HAP-1 (cell line): ENCODE data around the gene DRG1.
"Not testable (repeated sequence)": the region's sequence is repeated elsewhere in the genome, so short reads cannot be mapped to it uniquely, and the experiment has no call there.

Experiments
- DNase-seq, 2 experiments: peaks; one replicate each; pipeline ENCODE4 v3.0.0-alpha.2; 2016 to 2020; ENCODE audit warnings: low spot score in 2 of 2
- H3K27me3 ChIP-seq: fragments of 250-450 bp; sonication (Bioruptor Pico); 2 replicates; pipeline ENCODE4 v1.5.1; 2020; ENCODE audit warnings: low read depth, mild to moderate bottlenecking, moderate library complexity
- H3K36me3 ChIP-seq: fragments of 250-450 bp; sonication (Bioruptor Pico); replicated peaks from 2 replicates; pipeline ENCODE4 v1.5.1; 2020; ENCODE audit warnings: mild to moderate bottlenecking
- H3K4me1 ChIP-seq: fragments of 250-450 bp; sonication (Bioruptor Pico); 2 replicates; pipeline ENCODE4 v1.5.1; 2020; ENCODE audit warnings: mild to moderate bottlenecking
- H3K4me3 ChIP-seq: fragments of 250-450 bp; sonication (Bioruptor Pico); 2 replicates; pipeline ENCODE4 v1.5.1; 2020; ENCODE audit warnings: mild to moderate bottlenecking, moderate library complexity
- H3K9me3 ChIP-seq: fragments of 250-450 bp; sonication (Bioruptor Pico); 2 replicates; pipeline ENCODE4 v1.5.1; 2020; ENCODE audit warnings: mild to moderate bottlenecking, moderate library complexity
- in situ Hi-C: fragments of 300-500 bp; cut with MboI; formaldehyde crosslinking; loops from 3 replicates; pipeline ENCODE4 v1.14.3; 2020; ENCODE audit warnings: low sequenced_read_pairs, inconsistent platforms, mixed read lengths

The DRG1 gene

GRCh38 chr22:31398231-31398630 lies 1.2 kb upstream of the DRG1 start:
- Histone ChIP-seq H3K27me3 (no peaks in the 10 kb centered on the region), H3K4me1 (peaks cover 8% of the 10 kb centered on the region), H3K36me3 (peaks cover 23% of the 10 kb centered on the region), H3K4me3 (no peak overlapping the region), H3K9me3 (no peaks in the 10 kb centered on the region)
- no peak for DNase-seq
- in situ Hi-C loops, result loop anchor here (5.0 to 25.0 kb wide), 2 partner anchors 51 to 111 kb away; partner anchors contain the start of genes PATZ1 and PIK3IP1

DNA sequence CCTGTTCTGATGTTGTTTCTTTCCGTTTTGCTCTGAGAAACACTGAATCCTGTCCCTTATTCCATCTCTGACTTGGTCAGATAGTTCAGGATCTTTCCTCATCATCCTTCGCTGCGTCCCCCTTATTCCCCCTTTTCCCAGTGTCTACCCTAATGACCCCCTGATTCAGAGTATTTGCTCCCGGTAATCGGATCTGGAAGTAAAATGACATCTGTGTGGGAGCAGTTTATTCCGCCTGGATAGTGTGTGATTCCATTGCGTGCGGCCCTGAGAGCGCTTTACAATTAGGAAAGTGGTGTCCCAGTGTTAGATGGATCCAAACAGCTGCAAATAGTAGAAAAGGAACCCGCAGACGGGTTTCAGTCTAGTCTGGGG lies 606 bp downstream of the DRG1 start:
- no peaks in the 10 kb centered on the region for H3K27me3 ChIP-seq
- peaks cover 39% of the 10 kb centered on the region for H3K36me3 ChIP-seq
- peak overlapping the region; percentile 90 for H3K4me3 ChIP-seq
- peak in 1 of 2 experiments; percentile 14 for DNase-seq
- no peaks in the 10 kb centered on the region for H3K9me3 ChIP-seq
- in situ Hi-C loops, result no loop called here
- peaks cover 8% of the 10 kb centered on the region for H3K4me1 ChIP-seq

DNA sequence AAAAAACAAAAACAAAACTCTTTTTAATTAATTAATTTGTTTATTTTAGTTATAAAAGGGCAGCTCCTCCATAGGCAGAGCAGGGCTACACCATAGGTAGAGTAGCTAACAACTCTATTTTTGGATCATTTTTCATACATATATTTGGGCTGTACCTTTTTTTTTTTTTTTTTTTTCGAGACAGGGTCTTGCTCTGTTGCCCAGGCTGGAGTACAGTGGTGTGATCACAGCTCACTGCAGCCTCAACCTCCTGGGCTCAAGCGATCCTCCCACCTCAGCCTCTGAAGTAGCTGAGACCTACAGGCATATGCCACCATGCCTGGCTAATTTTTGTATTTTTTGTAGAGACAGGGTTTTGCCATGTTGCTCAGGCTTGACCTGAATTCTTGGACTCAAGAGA lies 2.9 kb downstream of the DRG1 start:
- in situ Hi-C loops, result not testable (repeated sequence)

GRCh38 chr22:31425331-31426050 lies 26.1 kb downstream of the DRG1 start:
- Histone ChIP-seq H3K4me1 (no peaks in the 10 kb centered on the region), H3K4me3 (no peak overlapping the region), H3K9me3 (no peaks in the 10 kb centered on the region), H3K36me3 (peaks cover 81% of the 10 kb centered on the region), H3K27me3 (no peaks in the 10 kb centered on the region)
- DNase-seq, result no peak
- in situ Hi-C loops, result no loop called here

More for the DNA sequence above, 2.9 kb downstream of the DRG1 start:
- H3K27me3 ChIP-seq, H3K4me1 ChIP-seq, DNase-seq, H3K4me3 ChIP-seq, H3K9me3 ChIP-seq: not testable (repeated sequence)
- peaks cover 61% of the 10 kb centered on the region for H3K36me3 ChIP-seq

DNA sequence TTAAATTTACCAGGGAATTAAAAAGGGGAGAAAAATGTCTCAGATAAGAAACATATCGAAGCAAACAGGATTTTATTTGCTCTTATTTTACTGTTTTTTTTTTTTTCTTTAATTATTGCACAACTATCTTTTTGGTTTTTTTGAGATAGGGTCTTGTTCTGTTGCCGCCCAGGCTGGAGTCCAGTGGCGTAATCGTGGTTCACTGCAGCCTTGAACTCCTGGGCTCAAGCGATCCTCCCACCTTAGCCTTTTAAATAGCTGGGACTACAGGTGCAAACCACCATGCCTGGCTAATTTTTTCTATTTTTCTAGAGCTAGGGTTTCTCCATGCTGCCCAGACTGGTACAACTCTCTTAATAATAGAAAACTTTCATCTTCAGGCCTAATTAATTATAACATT lies 32.5 kb downstream of the DRG1 start:
- in situ Hi-C loops, result no loop called here
- Histone ChIP-seq H3K4me1 (no peaks in the 10 kb centered on the region), H3K9me3 (no peaks in the 10 kb centered on the region), H3K27me3 (no peaks in the 10 kb centered on the region), H3K36me3 (peaks cover 92% of the 10 kb centered on the region), H3K4me3 (no peak overlapping the region)
- DNase-seq, result no peak

- no peaks in the 10 kb centered on the region for H3K27me3 ChIP-seq
- H3K36me3 ChIP-seq, result peaks cover 93% of the 10 kb centered on the region
- no peak overlapping the region for H3K4me3 ChIP-seq
- DNase-seq, result no peak
- H3K4me1 ChIP-seq, result no peaks in the 10 kb centered on the region
- in situ Hi-C loops, result no loop called here
- no peaks in the 10 kb centered on the region for H3K9me3 ChIP-seq
Observed at GRCh38 chr22:31436132-31436531, 36.7 kb downstream of the DRG1 start.

GRCh38 chr22:31439808-31440207 lies 40.4 kb downstream of the DRG1 start:
- no peaks in the 10 kb centered on the region for H3K27me3 ChIP-seq
- H3K4me1 ChIP-seq, result no peaks in the 10 kb centered on the region
- H3K36me3 ChIP-seq, result peaks cover 85% of the 10 kb centered on the region
- H3K4me3 ChIP-seq, result no peak overlapping the region
- no peaks in the 10 kb centered on the region for H3K9me3 ChIP-seq
- no peak for DNase-seq
- in situ Hi-C loops, result no loop called here

DNA sequence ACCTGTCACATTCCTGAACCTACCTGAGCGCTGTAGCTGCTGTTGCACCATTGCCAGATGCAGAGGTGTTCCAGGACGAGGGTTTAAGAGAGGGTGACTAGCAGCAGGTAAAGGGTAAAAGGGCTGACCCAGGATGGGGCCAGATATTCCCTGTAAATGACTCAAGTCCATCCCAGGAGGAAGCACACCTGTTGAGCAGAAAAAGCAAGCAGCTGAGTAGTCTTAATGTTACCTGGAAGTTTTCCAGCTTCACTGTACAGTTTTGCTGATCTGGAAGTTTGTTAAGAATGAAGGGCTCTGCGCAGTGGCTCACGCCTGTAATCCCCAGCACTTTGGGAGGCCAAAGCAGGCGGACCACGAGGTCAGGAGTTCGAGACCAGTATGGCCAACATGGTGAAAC lies 41.3 kb downstream of the DRG1 start:
- Histone ChIP-seq H3K4me1 (no peaks in the 10 kb centered on the region), H3K27me3 (no peaks in the 10 kb centered on the region), H3K9me3 (no peaks in the 10 kb centered on the region), H3K4me3 (no peak overlapping the region), H3K36me3 (peaks cover 82% of the 10 kb centered on the region)
- DNase-seq, result no peak
- in situ Hi-C loops, result no loop called here

- no peak overlapping the region for H3K4me3 ChIP-seq
- H3K9me3 ChIP-seq, result no peaks in the 10 kb centered on the region
- H3K4me1 ChIP-seq, result no peaks in the 10 kb centered on the region
- no peak for DNase-seq
- H3K27me3 ChIP-seq, result no peaks in the 10 kb centered on the region
- peaks cover 75% of the 10 kb centered on the region for H3K36me3 ChIP-seq
- in situ Hi-C loops, result no loop called here
Observed at GRCh38 chr22:31441652-31442051, 42.2 kb downstream of the DRG1 start.

- H3K9me3 ChIP-seq, result no peaks in the 10 kb centered on the region
- no peaks in the 10 kb centered on the region for H3K4me1 ChIP-seq
- peaks cover 75% of the 10 kb centered on the region for H3K36me3 ChIP-seq
- in situ Hi-C loops, result no loop called here
- no peak overlapping the region for H3K4me3 ChIP-seq
- DNase-seq, result no peak
- no peaks in the 10 kb centered on the region for H3K27me3 ChIP-seq
Observed at GRCh38 chr22:31442768-31443489, 43.5 kb downstream of the DRG1 start.

DNA sequence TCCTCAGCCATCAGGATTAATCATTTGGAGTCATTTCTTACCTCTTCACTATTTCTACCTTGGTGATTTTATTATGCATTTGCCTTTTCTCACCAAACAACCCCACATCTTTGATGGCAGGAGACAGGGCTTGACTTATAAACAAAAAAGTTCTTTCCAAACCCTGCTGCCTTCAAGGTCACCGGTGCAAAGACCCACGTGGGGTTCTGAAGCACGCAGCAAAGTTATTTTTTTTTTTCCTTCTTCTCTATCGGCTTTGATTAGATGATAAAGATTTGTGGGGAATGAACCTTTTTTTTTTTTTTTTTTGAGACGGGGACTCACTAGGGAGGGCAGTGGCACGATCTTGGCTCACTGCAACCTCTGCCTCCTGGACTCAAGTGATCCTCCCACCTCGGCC lies 44.1 kb downstream of the DRG1 start:
- in situ Hi-C loops, result no loop called here
- Histone ChIP-seq H3K4me3 (no peak overlapping the region), H3K4me1 (no peaks in the 10 kb centered on the region), H3K27me3 (no peaks in the 10 kb centered on the region), H3K9me3 (no peaks in the 10 kb centered on the region), H3K36me3 (peaks cover 72% of the 10 kb centered on the region)
- no peak for DNase-seq

DNA sequence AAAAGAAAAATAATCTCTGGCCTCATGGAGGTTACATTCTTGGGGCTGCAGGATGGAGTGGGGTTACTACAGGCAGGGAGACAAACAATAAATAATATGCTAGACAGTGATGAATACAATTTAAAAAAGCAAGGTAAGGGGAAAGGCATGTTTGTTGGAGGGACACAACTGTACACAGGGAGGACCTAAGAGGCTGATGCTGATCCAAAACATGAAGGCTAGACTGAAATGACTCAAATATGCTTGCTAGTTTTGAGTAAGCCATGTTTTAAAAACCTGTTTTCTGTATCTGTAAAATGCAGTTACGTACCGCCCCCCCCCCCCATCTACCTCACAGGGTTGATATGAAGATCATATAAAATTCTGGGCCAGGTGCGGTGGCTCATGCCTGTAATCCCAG lies 46.2 kb downstream of the DRG1 start:
- no peak for DNase-seq
- Histone ChIP-seq H3K4me3 (no peak overlapping the region), H3K9me3 (no peaks in the 10 kb centered on the region), H3K27me3 (no peaks in the 10 kb centered on the region), H3K36me3 (peaks cover 51% of the 10 kb centered on the region), H3K4me1 (no peaks in the 10 kb centered on the region)
- in situ Hi-C loops, result no loop called here

DNA sequence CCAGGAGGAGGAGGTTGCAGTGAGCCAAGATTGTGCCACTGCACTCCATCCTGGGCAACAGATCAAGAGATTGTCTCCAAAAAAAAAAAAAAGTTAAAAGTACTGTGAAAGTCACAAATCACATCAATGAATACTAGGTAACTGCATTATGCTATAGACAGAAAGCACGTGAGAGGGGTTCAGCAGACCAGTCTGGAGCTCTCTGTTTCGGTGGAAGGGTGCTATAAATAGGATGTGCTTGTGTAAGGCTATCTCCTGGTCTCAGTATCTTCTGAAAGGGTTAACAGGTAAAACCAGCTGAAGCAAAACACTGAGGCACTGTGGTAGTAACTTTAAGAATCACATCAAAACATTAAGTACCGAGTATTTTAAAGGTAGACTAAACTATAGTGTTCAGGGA lies 46.8 kb downstream of the DRG1 start:
- H3K9me3 ChIP-seq, result no peaks in the 10 kb centered on the region
- H3K4me1 ChIP-seq, result no peaks in the 10 kb centered on the region
- DNase-seq, result no peak
- in situ Hi-C loops, result no loop called here
- no peak overlapping the region for H3K4me3 ChIP-seq
- H3K27me3 ChIP-seq, result no peaks in the 10 kb centered on the region
- H3K36me3 ChIP-seq, result peaks cover 46% of the 10 kb centered on the region

DNA sequence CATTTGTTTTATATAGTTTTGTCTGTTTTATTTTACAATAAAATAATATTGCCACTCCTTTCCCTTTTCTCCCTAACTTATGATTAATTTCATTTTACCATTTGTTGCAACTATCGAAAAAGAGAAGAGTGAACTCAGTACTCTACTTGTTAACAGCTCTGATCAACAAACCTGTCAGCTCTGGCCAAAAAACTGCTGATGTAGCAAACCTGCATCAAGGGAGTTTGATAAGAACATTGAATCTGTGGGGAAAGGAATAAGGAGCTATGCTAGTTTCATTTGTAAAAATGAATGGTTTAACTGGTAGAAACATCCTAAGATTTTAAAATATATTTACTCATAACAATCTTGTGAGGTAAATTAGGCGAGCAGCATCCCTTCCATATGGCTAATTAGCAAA lies 47.4 kb downstream of the DRG1 start:
- in situ Hi-C loops, result no loop called here
- Histone ChIP-seq H3K9me3 (no peaks in the 10 kb centered on the region), H3K36me3 (peaks cover 43% of the 10 kb centered on the region), H3K4me1 (no peaks in the 10 kb centered on the region), H3K4me3 (no peak overlapping the region), H3K27me3 (no peaks in the 10 kb centered on the region)
- no peak for DNase-seq
